Keratinocyte (primary cell): ENCODE data around the gene ZNF180.

ENCODE experiments used
- EZH2 ChIP-seq: IDR thresholded peaks from one replicate; pipeline ENCODE4 v1.6.1; 2012; ENCODE audit warnings: inconsistent platforms, mild to moderate bottlenecking, low read length, moderate library complexity
- TF ChIP-seq, protein P1 (sequence below), 3 experiments: IDR thresholded peaks in 1 of 3; conservative IDR thresholded peaks in 1 of 3; optimal IDR thresholded peaks in 1 of 3; 2 replicates in 2 of 3; 3 replicates in 1 of 3; pipeline versions ENCODE3 to v1.5.1; 2011; ENCODE audit warnings: low read length in 3 of 3, mild to moderate bottlenecking in 3 of 3, moderate library complexity in 2 of 3, control low read depth in 1 of 3, inconsistent platforms in 1 of 3; ENCODE audit not compliant: insufficient read depth in 2 of 3; ENCODE audit errors: extremely low read depth in 1 of 3

DNA sequence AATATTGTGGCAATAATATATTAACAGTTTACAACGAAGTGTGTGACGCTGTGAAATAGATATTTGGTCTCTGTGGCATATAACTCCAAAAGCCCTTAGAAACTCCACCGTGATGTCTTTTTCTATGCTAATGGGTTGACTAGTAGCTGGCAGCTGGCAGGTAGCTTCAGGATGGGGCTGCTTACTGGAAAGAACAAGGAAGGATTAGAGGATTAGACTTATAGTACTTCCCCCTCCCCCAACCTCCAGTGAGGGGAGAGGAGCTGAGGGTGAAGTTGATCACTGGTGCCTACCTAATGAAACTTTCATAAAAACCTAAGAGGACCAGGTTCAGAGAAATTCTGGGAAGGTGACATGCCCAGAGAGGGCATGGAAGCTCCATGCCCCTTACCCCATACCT, 61.9 kb downstream of the ZNF180 start:
- TF ChIP-seq, protein P1, sequence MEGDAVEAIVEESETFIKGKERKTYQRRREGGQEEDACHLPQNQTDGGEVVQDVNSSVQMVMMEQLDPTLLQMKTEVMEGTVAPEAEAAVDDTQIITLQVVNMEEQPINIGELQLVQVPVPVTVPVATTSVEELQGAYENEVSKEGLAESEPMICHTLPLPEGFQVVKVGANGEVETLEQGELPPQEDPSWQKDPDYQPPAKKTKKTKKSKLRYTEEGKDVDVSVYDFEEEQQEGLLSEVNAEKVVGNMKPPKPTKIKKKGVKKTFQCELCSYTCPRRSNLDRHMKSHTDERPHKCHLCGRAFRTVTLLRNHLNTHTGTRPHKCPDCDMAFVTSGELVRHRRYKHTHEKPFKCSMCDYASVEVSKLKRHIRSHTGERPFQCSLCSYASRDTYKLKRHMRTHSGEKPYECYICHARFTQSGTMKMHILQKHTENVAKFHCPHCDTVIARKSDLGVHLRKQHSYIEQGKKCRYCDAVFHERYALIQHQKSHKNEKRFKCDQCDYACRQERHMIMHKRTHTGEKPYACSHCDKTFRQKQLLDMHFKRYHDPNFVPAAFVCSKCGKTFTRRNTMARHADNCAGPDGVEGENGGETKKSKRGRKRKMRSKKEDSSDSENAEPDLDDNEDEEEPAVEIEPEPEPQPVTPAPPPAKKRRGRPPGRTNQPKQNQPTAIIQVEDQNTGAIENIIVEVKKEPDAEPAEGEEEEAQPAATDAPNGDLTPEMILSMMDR (optimal IDR thresholded peaks at IDR 0.05 in 1 of 3, IDR thresholded peaks at IDR 0.05 in 1 of 3, conservative IDR thresholded peaks at IDR 0.05 in 1 of 3; ENCODE audit: extremely low read depth in 1 of 3, insufficient read depth in 2 of 3, low read length in 3 of 3) = no peak
- no peak for TF ChIP-seq EZH2
